Motor neuron (in vitro differentiated cells): ENCODE measurements around the gene PPP1R13L. TPM values are rescaled to one million over a fixed set of nuclear protein-coding genes. Genes with fewer than 3 reads are reported as not detected.

Source experiments
- ATAC-seq, 8 experiments: fragments of 200-7000 bp; cut with Tn5 transposase; replicated peaks in 6 of 8; 2 replicates each; pipeline ENCODE4 v1.8.0; 2021; ENCODE audit warnings: mild to moderate bottlenecking in 8 of 8, moderate library complexity in 8 of 8
- H3K27ac ChIP-seq, 2 donors: fragments of 250-450 bp; sonication (Bioruptor Pico); 2 replicates each; pipeline ENCODE4 v1.9.0; 2021; ENCODE audit warnings: antibody characterized with exemption in 2 of 2, mild to moderate bottlenecking in 2 of 2, moderate library complexity in 1 of 2
- H3K4me1 ChIP-seq, 2 donors: fragments of 250-450 bp; sonication (Bioruptor Pico); replicated peaks in 1 of 2; 2 replicates each; pipeline ENCODE4 v1.6.1; 2021; ENCODE audit warnings: antibody characterized with exemption in 2 of 2, mild to moderate bottlenecking in 2 of 2, moderate library complexity in 1 of 2
- H3K4me3 ChIP-seq, 5 donors: fragments of 250-450 bp; sonication (Bioruptor Pico); 2 replicates each; pipeline ENCODE4 v1.9.0; 2021; ENCODE audit warnings: antibody characterized with exemption in 5 of 5, mild to moderate bottlenecking in 5 of 5, moderate library complexity in 4 of 5
- WGBS, 10 experiments: fragments of 450-650 bp; shearing (Covaris generic); methylation state at CpG; one replicate each; pipeline ENCODE4 v1.0.0; 2022; 5-methylcytosine and 5-hydroxymethylcytosine counted together
- in situ Hi-C, 9 experiments: fragments of 400-800 bp; cut with MboI; loops; one replicate each; pipeline ENCODE4 v1.15.0; 2021; ENCODE audit warnings: low sequenced_read_pairs in 9 of 9, low pct_unique_long_range_greater_than_20kb in 2 of 9; ENCODE audit not compliant: unreplicated experiment in 9 of 9
- total RNA-seq, 8 experiments: library from RNA; unstranded; fragments of 300-600 nt; gene quantifications; 2 replicates each; pipeline versions ENCODE4 v1.2.3 to v1.2.4, GENCODE V29; 2022

The PPP1R13L gene
- total RNA-seq, 8 experiments from 2014 or later: 0.67 to 4.2 (median 1.5) TPM

DNA sequence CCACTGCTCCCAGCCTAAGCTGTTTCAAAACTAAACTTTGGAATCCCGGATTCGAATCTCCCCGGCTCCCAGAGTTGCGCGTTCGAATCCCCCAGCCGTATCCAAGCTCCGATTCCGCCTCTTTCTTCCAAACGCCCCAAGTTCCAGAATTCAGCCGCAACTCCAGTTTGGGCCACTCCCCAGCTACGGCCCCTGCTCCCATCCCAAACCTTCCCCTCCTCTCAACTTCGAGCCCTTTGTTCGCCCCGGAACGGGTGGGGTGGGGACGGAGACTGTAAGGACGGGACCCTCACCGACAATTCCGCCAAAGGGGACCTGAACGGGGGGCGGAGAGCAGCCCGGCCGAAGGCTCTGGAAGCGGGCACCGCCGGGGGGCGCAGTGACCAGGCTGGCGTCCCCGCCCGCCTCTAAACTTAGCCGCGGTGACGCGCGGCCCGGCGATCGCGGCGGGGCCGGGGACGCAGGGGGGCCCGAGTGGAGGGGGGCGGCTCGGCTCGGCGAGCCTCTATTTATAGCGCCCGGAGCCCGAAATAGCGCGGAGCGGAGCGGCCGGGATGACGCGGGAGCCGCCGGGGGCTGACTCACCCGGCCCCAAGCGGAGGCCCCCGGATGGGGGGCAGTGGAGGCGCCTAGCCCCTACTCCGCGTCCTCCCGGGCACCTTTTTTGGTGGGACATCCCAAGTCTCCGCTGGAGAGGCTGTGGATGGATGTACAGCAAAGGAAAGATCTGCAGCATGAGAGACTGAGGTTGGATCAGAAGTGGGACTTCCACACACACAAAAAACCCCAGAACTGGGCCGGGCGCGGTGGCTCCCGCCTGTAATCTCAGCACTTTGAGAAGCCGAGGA, 23.7 kb upstream of the PPP1R13L start:
- peak overlapping the region; percentile 19 to 44 (median 32) for H3K4me3 ChIP-seq
- H3K27ac ChIP-seq: no peak overlapping the region
- peak in 7 of 8 experiments; percentile 6 to 61 (median 50) for ATAC-seq
- H3K4me1 ChIP-seq: peaks cover 8 to 9% of the 10 kb centered on the region in 2 donors
- in situ Hi-C loops: no loop called here
- 5 to 20% (median 7%) methylated on average over 2 to 8 of the region's 73 CpGs; no CpG with 5 or more reads in 7 of the 10 experiments for WGBS, 10 experiments

DNA sequence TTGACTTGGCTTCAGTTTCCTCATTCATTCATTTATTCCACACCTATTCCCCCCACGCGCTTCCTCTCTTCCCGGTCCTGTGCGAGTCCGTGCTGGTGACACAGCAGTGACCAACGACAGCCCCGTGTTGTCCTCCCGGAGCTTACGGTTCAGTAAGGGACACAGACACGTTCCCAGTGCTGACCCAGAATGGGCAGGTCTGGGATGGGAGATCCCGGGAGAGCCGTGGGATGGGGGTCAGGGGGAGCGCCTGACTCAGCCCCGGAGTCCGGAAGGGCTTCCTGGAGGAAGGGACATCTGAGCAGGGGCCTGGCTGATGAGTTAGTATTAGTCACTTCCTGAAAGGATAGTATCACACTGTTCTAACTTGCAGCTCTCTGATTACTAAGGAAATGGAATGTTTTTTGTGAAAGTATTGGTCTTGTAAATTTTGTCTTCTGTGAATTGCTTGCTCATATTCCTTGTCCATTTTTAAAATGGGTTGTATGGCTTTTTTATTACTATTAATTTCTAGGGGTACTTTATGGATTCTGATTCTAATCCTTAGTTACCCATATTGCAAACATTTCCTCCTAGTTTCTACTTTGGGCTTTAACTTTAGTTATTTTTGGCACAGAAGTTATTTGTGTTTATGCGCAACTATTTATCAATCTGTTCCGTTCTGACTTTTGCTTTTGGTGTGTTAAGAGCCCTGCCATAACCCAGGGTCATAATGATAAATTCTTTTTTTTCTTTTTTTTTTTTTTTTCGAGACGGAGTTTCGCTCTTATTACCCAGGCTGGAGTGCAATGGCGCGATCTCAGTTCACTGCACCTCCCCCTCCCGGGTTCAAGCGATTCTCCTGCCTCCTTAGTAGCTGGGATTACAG, 19.6 kb upstream of the PPP1R13L start:
- in situ Hi-C loops: no loop called here
- H3K27ac ChIP-seq: peak overlapping the region; percentile 86 to 95
- WGBS, 10 experiments: 1 to 59% (median 17%) methylated on average over 3 to 20 of the region's 24 CpGs; no CpG with 5 or more reads in 1 of the 10 experiments

GRCh38 chr19:45423589-45424190, 18.8 kb upstream of the PPP1R13L start, which contains the start of gene ERCC1:
TSS of gene ERCC1 (minus strand) at chr19:45423917. CDS start at chr19:45423374, 543 bp downstream.
- 0 to 7% (median 1%) methylated on average over 1 to 18 of the region's 37 CpGs; no CpG with 5 or more reads in 6 of the 10 experiments for WGBS, 10 experiments
- ATAC-seq: peak; percentile 80 to 92 (median 89)

More for the DNA sequence above, 19.6 kb upstream of the PPP1R13L start:
- ATAC-seq: peak; percentile 26 to 57 (median 40)
- Histone ChIP-seq H3K4me1 (peaks cover 17 to 19% of the 10 kb centered on the region in 2 donors), H3K4me3 (peak overlapping the region; percentile 36 to 48 (median 46))

GRCh38 chr19:45423033-45423588, 18.2 kb upstream of the PPP1R13L start:
- Histone ChIP-seq H3K4me3 (peak overlapping the region; percentile 36 to 48 (median 46)), H3K4me1 (peaks cover 17 to 19% of the 10 kb centered on the region in 2 donors), H3K27ac (peak overlapping the region; percentile 86 to 95)
- 0 to 41% (median 12%) methylated on average over 4 to 6 of the region's 20 CpGs; no CpG with 5 or more reads in 7 of the 10 experiments for WGBS, 10 experiments
- in situ Hi-C loops: no loop called here
- no peak for ATAC-seq

More at GRCh38 chr19:45423589-45424190, 18.8 kb upstream of the PPP1R13L start, which contains the start of gene ERCC1:
- H3K4me3 ChIP-seq: peak within 1 kb of the TSS; percentile 36 to 48 (median 46)
- H3K4me1 ChIP-seq: peaks cover 17 to 19% of the 10 kb centered on the region in 2 donors
- peak within 1 kb of the TSS; percentile 86 to 95 for H3K27ac ChIP-seq
- in situ Hi-C loops: no loop called here

- Histone ChIP-seq H3K4me1 (peaks cover 17 to 19% of the 10 kb centered on the region in 2 donors), H3K27ac (no peak overlapping the region), H3K4me3 (no peak overlapping the region)
- in situ Hi-C loops: no loop called here
- ATAC-seq: no peak
- 20 to 100% (median 96%) methylated on average over 1 to 4 of the region's 6 CpGs; no CpG with 5 or more reads in 4 of the 10 experiments for WGBS, 10 experiments
Measured at GRCh38 chr19:45421947-45422498, 17.2 kb upstream of the PPP1R13L start.

DNA sequence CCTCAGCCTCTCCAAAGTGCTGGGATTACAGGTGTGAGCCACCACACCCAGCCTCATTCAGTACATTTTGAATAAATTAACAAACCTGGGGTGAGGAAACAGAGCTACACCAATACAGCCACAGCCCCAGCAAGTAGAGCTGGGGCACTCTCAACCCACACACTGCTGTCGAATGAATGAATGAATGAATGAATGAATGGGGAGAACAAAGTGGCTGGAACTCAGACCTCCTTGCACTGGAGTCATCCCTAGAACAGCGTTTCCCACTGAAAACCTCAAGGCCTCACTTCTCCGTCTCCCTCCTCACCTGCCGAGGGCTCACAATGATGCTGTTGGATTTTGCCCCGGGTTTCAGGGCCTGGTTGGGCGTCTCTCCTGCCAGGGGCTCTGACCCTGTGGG, 16.0 kb upstream of the PPP1R13L start:
- peaks cover 17 to 19% of the 10 kb centered on the region in 2 donors for H3K4me1 ChIP-seq
- ATAC-seq: no peak
- 80 to 89% methylated on average over 1 to 4 of the region's 6 CpGs; no CpG with 5 or more reads in 8 of the 10 experiments for WGBS, 10 experiments
- H3K27ac ChIP-seq: no peak overlapping the region
- no peak overlapping the region for H3K4me3 ChIP-seq
- in situ Hi-C loops: no loop called here

DNA sequence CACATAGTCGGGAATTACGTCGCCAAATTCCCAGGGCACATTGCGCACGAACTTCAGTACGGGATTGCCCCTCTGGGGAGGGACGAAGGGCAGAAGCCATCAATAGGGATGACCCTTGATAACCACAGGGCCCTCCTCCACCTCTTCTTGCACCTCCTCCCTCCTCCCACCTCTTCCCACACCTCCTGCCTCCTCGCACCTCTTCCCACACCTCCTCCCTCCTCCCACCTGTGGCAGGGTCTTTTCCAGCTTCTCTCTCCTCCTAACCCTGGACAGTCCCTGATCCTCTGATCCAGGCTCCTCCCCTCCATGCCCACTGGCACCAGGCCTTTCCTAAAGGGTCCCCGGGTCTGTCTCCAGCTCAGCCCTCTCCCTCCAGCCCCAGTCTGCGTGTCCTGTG, 15.5 kb upstream of the PPP1R13L start:
- WGBS, 10 experiments: 72 to 100% (median 100%) methylated on average over 1 to 3 of the region's 10 CpGs; no CpG with 5 or more reads in 5 of the 10 experiments
- in situ Hi-C loops: no loop called here
- ATAC-seq: no peak
- H3K27ac ChIP-seq: no peak overlapping the region
- no peak overlapping the region for H3K4me3 ChIP-seq
- peaks cover 16 to 19% of the 10 kb centered on the region in 2 donors for H3K4me1 ChIP-seq

- ATAC-seq: no peak
- WGBS, 10 experiments: no CpG with 5 or more reads among the region's 3 CpGs
- Histone ChIP-seq H3K4me3 (no peak overlapping the region), H3K4me1 (peaks cover 11 to 19% of the 10 kb centered on the region in 2 donors), H3K27ac (no peak overlapping the region)
- in situ Hi-C loops: no loop called here
Measured at GRCh38 chr19:45419895-45420294, 15.0 kb upstream of the PPP1R13L start.

DNA sequence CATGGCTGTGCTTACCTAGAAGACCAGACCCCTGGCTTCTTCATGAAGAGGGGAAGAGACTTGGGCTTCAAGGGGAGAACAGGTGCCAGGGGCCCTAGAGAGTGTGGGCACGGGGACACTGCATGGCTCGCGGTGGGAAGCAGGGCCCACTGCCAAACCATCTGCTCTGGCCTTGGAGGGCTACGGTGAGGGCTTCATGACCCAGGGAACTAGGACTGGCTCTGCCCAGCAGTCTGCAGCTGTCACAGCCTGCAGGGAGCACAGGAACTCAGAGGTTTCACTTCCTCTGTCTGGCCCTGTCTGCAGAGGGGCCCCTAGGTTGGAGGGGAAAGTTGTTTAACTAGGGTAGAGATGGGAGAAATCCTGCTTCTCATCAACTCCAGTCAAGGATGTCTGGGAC, 14.5 kb upstream of the PPP1R13L start:
- H3K4me3 ChIP-seq: no peak overlapping the region
- in situ Hi-C loops: no loop called here
- WGBS, 10 experiments: 100% methylated on average over 3 of the region's 4 CpGs; no CpG with 5 or more reads in 9 of the 10 experiments
- H3K27ac ChIP-seq: no peak overlapping the region
- peaks cover 8 to 14% of the 10 kb centered on the region in 2 donors for H3K4me1 ChIP-seq
- no peak for ATAC-seq

DNA sequence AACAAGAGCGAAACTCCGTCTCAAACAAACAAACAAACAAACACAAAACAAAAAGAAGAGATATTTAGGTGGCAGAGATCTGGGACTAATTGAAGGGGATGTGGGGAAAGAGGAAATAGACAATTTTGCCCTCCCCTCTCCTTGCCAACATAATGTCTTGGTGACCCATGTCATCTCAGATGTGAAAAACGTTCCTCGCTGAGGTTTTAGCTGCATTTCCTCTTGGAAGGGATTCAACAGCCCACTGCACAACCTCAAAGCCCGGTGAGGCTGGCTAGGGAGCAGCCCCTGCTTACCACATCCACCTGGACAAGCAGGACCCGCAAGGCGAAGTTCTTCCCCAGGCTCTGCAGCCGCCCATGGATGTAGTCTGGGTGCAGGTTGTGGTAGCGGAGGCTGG, 13.9 kb upstream of the PPP1R13L start:
- Histone ChIP-seq H3K27ac (no peak overlapping the region), H3K4me1 (peaks cover 8 to 11% of the 10 kb centered on the region in 2 donors), H3K4me3 (no peak overlapping the region)
- in situ Hi-C loops: no loop called here
- ATAC-seq: no peak
- WGBS, 10 experiments: 50 to 93% (median 83%) methylated on average over 1 to 5 of the region's 9 CpGs; no CpG with 5 or more reads in 4 of the 10 experiments

DNA sequence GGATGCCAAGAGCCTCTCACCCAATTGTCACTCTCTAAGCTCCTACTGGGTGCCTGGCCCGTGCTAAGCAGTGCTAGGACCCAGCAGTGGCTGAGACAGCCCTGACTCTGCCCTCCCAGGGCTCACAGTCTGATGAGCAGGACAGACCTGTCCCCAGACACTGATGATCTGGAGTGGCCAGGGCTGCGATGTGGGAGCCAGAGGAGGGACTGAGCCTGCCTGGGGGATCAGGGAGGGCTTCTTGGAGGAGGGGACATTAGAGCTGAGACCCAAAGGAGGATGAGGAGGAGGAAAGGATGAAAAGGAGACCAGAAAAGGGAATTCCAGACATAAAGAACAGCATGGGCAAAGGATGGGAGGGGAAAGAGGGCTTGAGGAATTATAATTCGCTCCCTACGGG, 12.3 kb upstream of the PPP1R13L start:
- Histone ChIP-seq H3K4me1 (peaks cover 0 to 2% of the 10 kb centered on the region in 2 donors), H3K27ac (no peak overlapping the region), H3K4me3 (no peak overlapping the region)
- in situ Hi-C loops: no loop called here
- WGBS, 10 experiments: 76 to 100% (median 100%) methylated on average over 1 to 3 of the region's 4 CpGs; no CpG with 5 or more reads in 5 of the 10 experiments
- ATAC-seq: no peak

DNA sequence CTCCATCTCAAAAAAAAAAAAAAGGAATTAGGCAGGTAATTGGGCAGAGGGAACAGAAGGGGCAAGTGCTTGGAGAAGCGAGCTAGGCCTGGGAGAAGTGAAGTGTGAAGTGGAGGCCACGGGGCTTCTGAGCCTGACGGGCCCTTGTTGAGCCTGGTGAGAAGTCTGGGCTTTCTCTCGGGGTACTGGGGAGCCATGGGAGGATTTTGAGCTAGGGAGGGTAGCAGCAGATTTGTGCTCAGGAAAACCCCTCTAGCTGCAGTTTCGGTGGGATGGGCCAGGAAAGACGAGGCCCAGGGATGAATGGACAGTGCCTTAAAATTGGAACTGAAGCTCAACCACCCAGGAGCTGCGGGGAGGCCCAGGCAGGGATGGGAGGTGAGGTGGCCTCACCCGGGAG, 9.6 kb upstream of the PPP1R13L start:
- ATAC-seq: no peak
- Histone ChIP-seq H3K4me1 (no peaks in the 10 kb centered on the region), H3K4me3 (no peak overlapping the region), H3K27ac (no peak overlapping the region)
- WGBS, 10 experiments: 80 to 100% (median 98%) methylated on average over 1 to 5 of the region's 8 CpGs; no CpG with 5 or more reads in 2 of the 10 experiments
- in situ Hi-C loops: no loop called here
